Mucosa of stomach (tissue), 1 donor: Measurements from ENCODE around the gene SEL1L2.

Experiments
- H3K27me3 ChIP-seq: one replicate; pipeline ENCODE4 v1.7.0; 2013; ENCODE audit warnings: mild to moderate bottlenecking, low read length; ENCODE audit not compliant: control insufficient read depth, insufficient read depth
- H3K36me3 ChIP-seq: one replicate; pipeline ENCODE4 v1.7.0; 2013; ENCODE audit warnings: low read length; ENCODE audit not compliant: control insufficient read depth, insufficient read depth
- H3K4me1 ChIP-seq: one replicate; pipeline ENCODE4 v1.7.0; 2013; ENCODE audit warnings: mild to moderate bottlenecking, low read length; ENCODE audit not compliant: control insufficient read depth, insufficient read depth
- H3K4me3 ChIP-seq: one replicate; pipeline ENCODE4 v1.7.0; 2013; ENCODE audit warnings: low read length
- H3K9ac ChIP-seq: one replicate; pipeline ENCODE4 v1.7.0; 2013; ENCODE audit warnings: mild to moderate bottlenecking, low read length, moderate library complexity
- H3K9me3 ChIP-seq: one replicate; pipeline ENCODE4 v1.7.0; 2013; ENCODE audit warnings: mild to moderate bottlenecking, low read length, moderate library complexity; ENCODE audit not compliant: control insufficient read depth
- donor health status: Pancreatic carcinoma.

The SEL1L2 gene

DNA sequence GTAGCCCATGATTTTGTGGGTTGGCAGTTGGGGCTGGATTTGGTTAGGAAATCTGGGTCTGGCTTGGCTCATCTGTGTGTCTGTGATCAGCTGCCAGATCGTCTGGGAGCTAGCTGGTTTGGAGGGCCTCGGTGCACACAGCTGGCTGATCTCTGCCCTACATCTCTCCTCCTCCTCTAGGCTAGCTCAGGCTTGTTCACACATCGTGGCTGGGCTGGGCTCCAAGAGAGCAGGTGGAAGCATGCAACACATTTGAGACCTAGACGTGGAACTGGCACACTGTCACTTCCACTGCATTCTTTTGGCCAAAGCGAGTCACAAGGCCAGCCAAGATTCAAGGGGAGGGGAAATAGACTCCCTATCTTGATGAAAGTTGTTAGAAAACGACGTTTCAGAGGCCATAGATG lies 189.7 kb downstream of the SEL1L2 start:
- Histone ChIP-seq H3K4me3 (no peak overlapping the region), H3K9ac (no peak overlapping the region), H3K4me1 (no peaks in the 10 kb centered on the region), H3K27me3 (no peaks in the 10 kb centered on the region), H3K36me3 (no peaks in the 10 kb centered on the region), H3K9me3 (no peaks in the 10 kb centered on the region)

DNA sequence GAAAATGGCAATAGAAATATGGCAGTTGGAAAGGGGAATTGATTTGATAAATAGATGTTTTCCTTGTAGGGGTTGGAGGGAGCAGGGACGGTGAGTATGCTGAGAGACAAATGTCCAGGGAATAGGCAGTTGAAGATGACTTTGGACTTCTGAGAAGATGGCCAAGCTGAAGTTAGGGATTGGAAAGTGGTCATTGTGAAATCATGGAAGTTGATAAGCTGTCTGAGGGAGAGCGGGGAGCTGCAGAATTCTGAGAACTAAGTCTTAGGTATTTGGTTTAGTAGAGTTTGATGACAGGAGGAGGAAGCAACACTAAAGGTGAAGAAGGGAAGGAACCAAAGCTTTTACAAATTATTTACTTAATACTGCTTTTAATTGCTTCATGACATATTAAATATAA lies 190.4 kb downstream of the SEL1L2 start:
- H3K4me3 ChIP-seq, result no peak overlapping the region
- H3K27me3 ChIP-seq, result no peaks in the 10 kb centered on the region
- H3K4me1 ChIP-seq, result no peaks in the 10 kb centered on the region
- no peaks in the 10 kb centered on the region for H3K9me3 ChIP-seq
- no peak overlapping the region for H3K9ac ChIP-seq
- no peaks in the 10 kb centered on the region for H3K36me3 ChIP-seq
